GM19467 (cell line): ENCODE data around the gene CGREF1.

ENCODE experiments used
- ATAC-seq: cut with Tn5 transposase; IDR thresholded peaks from one replicate; pipeline ENCODE4 v1.9.1; 2021; ENCODE audit warnings: mild to moderate bottlenecking, moderate library complexity; ENCODE audit not compliant: unreplicated experiment

The CGREF1 gene, protein sequence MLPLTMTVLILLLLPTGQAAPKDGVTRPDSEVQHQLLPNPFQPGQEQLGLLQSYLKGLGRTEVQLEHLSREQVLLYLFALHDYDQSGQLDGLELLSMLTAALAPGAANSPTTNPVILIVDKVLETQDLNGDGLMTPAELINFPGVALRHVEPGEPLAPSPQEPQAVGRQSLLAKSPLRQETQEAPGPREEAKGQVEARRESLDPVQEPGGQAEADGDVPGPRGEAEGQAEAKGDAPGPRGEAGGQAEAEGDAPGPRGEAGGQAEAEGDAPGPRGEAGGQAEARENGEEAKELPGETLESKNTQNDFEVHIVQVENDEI

GRCh38 chr2:27118525-27119329, at the start of gene CGREF1:
Gene CGREF1, minus strand, starts transcription at chr2:27119128. Its CDS starts 14,762 bp downstream, at chr2:27104366.
- no peak for ATAC-seq

GRCh38 chr2:27164960-27165763, 46.2 kb upstream of the CGREF1 start:
- ATAC-seq: peak; percentile 58

DNA sequence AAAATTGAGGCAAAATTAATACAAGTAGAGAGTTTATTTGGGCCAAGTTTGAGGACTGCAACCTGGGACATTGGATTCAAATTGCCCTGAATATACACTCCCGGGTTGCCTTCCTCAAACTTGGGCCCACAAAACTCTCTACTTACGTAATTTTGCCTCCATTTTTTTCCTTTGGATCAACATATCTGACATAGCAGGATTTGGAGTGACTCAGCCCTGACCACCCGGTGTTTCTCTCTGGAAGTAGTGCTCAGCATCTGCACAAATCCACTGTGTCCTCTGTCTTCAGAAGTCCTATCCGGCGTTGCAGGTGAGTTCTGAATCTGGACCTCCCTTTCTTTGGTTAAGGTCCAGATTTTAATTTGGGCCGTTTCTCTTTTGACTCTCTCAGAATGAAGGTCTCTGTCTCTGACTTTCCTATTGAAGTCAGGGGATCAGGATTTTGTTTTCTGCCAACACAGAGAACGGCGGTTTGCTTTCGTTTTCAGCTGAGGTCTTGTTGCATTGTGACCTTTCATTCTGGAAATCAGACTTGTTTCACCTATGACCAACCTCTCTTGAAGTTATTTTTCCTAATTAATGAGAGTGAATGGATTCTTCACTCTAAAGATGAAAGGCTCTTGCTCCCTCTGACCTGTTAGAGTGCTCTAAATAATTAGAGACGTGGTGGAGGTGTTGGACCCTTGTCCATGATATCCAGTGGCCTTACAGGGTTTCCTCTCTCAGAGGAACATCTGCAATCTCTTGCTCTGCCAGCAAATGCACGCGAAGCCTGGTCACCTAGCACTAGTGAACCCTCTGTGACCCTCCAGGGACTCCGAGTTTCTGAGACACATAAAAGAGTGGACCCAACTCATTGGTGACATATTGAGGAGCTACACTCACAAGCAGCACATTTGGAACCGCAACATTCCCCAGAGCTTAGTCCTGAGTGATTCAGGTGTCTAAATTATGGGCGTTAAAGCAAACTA, 43.5 kb upstream of the CGREF1 start:
- no peak for ATAC-seq

GRCh38 chr2:27160191-27160590, 41.3 kb upstream of the CGREF1 start:
- ATAC-seq: no peak

- no peak for ATAC-seq
Observed at GRCh38 chr2:27159271-27159670, 40.3 kb upstream of the CGREF1 start.

GRCh38 chr2:27158468-27158867, 39.5 kb upstream of the CGREF1 start:
- no peak for ATAC-seq

DNA sequence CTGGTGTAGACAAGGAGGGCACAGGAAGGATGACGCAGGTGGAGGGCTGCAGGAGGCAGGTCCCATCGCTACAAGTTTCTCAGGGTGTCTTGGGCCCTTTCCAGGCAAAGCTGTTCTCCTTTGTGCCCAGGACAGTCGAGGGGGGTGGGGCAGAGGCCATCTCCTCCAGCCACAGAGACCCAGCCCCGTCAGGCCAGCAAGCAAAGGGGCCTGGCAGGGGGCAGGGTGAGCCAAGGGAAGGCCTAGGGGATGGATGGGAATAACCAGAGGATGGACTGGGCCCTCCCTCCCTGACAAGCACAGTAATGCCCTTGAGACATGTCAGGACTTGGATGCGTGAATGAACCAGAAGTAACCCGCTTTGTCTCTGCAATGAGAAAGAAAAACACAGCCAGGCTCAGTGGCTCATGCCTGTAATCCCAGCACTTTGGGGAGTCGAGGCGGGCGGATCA, 36.2 kb upstream of the CGREF1 start:
- ATAC-seq: no peak

DNA sequence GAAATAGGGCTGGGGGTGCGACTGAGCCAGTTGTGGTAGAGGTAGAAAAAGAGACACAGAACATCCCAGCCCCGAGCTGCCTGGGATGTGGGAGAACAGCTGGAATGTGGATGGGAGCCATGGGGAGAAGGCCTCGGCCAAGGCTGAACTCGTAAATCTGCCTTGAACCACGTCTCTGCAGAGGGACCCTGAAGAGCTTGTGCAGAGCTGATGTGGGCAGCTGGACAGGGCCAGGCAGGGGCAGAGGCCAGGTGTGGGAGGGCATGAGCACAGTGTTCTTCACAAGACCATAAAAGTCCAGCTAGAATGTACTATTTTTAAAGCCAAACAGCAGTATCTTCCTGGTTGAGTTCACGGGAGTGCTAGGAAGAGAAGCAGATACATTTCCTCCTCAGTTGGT, 35.6 kb upstream of the CGREF1 start:
- ATAC-seq: no peak

DNA sequence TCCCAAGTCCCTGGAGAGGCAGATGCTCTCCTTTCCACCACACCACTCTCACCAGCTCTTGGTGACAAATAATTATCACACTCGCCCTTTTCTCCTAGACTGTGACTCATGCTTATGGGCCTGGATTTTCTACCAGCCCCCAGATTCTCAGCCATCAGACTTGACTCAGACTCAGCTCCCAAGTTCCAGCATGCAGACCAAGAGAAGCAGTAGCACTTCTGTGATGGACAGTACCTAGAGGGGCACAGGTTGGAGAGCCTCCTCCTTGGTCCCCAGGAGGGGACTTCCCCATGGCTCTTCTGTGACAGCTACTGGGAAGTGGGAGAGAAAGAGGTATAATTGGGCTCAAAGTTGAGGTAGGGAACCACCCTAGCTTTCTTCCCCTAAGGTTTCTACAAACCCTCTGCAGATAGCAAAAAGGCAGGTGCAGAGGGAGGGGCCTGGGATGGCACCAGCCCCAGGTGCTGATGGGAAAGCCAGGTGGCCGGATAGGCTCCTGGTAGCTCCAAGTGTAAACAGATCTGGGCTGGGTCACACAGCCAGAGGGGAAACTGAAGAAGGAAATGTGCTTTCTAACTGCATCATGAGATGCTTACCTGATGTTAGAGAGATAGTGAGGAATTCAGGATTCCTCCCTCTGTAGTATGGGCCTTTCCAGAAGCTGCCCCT, 34.0 kb upstream of the CGREF1 start:
- ATAC-seq: no peak

DNA sequence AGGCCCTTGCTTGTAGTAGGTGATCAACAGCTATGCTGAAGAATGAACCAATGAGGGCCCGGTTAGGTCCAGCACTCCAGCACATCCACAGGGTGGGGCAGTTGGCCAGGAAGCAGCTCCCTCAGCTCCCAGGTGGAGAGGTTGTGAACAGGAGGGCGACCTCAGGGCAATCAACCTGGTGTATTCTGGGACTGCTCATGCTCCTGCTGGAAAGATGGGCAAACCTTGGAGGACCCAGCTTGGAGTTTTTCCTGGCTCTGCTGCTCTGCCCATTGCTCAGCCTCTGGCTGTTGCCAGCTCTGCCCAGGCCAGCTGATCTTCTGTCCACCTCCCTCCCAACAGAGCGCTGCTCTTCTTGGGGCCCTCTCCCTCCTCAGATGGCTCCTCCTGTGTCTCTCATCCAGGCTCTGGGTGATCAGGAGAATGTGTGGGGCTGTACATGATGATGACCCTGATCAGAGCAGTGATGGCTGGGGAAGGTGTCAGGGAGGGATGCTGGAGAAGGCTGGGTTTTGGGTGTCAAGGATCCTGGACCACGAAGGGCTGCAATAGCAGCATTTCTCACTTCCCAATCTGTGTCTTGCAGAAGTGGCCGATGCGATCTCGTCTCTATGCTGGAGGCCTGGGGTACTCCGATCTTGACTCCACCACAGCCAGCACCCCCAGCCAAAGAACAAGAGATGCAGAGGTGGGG, 33.3 kb upstream of the CGREF1 start:
- ATAC-seq: no peak

DNA sequence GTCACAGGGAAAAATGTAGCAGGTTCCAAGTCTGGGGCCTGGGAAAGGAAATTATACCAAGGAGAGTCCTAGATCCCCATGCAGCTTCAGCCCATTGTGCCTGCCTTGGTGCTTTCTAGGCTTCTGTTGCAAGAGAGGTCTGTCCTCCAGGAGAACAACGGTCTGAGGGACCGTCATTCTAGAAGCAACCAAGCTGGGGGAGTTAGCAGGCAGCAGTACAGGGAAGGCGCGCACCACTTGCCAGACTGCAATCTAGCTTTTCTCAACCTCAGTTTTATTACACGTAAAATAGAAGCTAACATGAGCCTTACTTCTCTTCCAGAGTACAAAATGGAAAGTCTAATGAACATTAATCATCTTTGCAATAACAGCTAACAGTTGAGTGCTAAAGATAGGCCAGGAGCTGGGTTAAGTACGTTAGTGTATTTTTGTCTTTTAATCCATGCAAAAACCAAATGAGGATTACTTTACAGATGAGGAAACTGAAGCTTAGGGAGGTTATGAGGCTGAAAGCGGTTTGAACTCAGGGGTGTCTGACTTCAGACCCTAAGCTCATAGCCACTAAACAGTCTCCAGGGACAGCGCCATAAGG, 31.8 kb upstream of the CGREF1 start:
- no peak for ATAC-seq

- ATAC-seq: no peak
Observed at GRCh38 chr2:27149570-27150405, 30.9 kb upstream of the CGREF1 start.

DNA sequence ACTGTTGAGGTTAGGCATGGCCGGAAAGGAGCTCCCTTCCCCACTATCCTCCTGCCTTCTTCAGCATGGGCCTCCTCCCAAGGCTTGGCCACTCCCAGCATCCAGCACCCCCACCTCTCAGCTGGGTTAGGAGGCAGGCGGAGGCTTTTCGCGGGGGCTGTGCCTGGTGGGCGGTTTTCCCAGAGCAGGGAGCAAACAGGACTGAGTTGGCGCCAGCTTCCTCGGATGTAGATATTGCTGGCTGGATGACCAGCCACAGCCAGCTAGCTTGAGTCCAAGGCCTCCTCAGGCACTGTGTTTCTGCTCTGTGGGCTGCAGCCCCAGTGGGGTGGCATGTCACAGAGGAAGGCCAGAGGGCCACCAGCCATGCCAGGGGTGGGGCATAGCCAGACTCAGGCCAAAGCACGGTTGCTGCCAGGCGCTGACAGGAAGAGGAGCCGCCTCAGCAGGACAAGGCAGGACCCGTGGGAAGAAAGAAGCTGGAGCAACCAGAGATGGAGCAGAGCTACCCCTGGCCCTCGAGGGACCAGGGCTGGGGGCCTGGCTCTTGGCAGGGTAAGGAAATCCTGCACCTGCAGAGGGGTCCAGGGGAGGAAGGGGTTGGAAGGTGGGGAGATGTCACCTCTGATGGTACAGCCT, 30.0 kb upstream of the CGREF1 start, which contains the start of gene TCF23:
TCF23 (plus strand) TSS at position 204 of the 639 bp plus-strand sequence; CDS start at position 334, 130 bp downstream.
- ATAC-seq: no peak

- no peak for ATAC-seq
Observed at GRCh38 chr2:27147935-27148334, 29.0 kb upstream of the CGREF1 start.

GRCh38 chr2:27145682-27146081, 26.8 kb upstream of the CGREF1 start:
- ATAC-seq: no peak

- ATAC-seq: no peak
Observed at GRCh38 chr2:27143285-27143684, 24.4 kb upstream of the CGREF1 start.

GRCh38 chr2:27139310-27139709, 20.4 kb upstream of the CGREF1 start, which contains the start of gene PRR30:
Gene PRR30, minus strand, starts transcription at chr2:27139410. Its CDS starts 1,081 bp downstream, at chr2:27138329.
- ATAC-seq: no peak
